SU-DHL-6 (cell line): Measurements from ENCODE around the gene CTTN.
"Not testable (repeated sequence)": the region's sequence is repeated elsewhere in the genome, so short reads cannot be mapped to it uniquely, and the experiment has no call there.

ENCODE experiments used
- H2AFZ ChIP-seq: fragments of 200-600 bp; sonication (generic); 2 replicates; pipeline ENCODE4 v1.6.1; 2014; ENCODE audit warnings: low read depth, mild to moderate bottlenecking, moderate library complexity, mixed read lengths, antibody characterized with exemption, low read length; ENCODE audit not compliant: severe bottlenecking
- H3F3A ChIP-seq: fragments of 200-600 bp; shearing (Covaris generic); 2 replicates; pipeline ENCODE4 v1.6.0; 2016; ENCODE audit warnings: antibody characterized with exemption, mild to moderate bottlenecking; ENCODE audit not compliant: insufficient read depth
- H3K27ac ChIP-seq: fragments of 200-600 bp; sonication (generic); 2 replicates; pipeline ENCODE4 v1.5.1; 2016; ENCODE audit warnings: low read depth, mild to moderate bottlenecking, low read length, moderate library complexity, mixed read lengths
- H3K27me3 ChIP-seq: fragments of 200-600 bp; sonication (generic), shearing (Covaris generic); 2 replicates; pipeline ENCODE4 v1.6.0; 2014; ENCODE audit warnings: mild to moderate bottlenecking, low read length
- H3K36me3 ChIP-seq: fragments of 200-600 bp; sonication (generic); 2 replicates; pipeline ENCODE4 v1.6.1; 2014; ENCODE audit warnings: mild to moderate bottlenecking, low read length, mixed read lengths
- H3K4me2 ChIP-seq: fragments of 300-600, 200-600 bp; shearing (Covaris generic), sonication (generic); 2 replicates; pipeline ENCODE4 v1.6.0; 2014; ENCODE audit warnings: low read length, low read depth, mild to moderate bottlenecking; ENCODE audit not compliant: poor library complexity, severe bottlenecking
- H3K4me3 ChIP-seq: fragments of 200-600 bp; sonication (generic); 2 replicates; pipeline ENCODE4 v1.5.1; 2014; ENCODE audit warnings: antibody characterized with exemption, low read length, mild to moderate bottlenecking, mixed read lengths; ENCODE audit not compliant: insufficient read depth, poor library complexity, severe bottlenecking
- H3K79me2 ChIP-seq: fragments of 200-600 bp; sonication (generic); 2 replicates; pipeline ENCODE4 v1.6.1; 2014; ENCODE audit warnings: mild to moderate bottlenecking, low read length, moderate library complexity; ENCODE audit not compliant: insufficient read depth
- H3K9ac ChIP-seq: fragments of 200-600 bp; sonication (generic); 2 replicates; pipeline ENCODE4 v1.7.0; 2014; ENCODE audit warnings: mild to moderate bottlenecking, low read length
- H3K9me2 ChIP-seq: fragments of 200-600 bp; sonication (generic); replicated peaks from 2 replicates; pipeline ENCODE4 v1.6.1; 2014; ENCODE audit warnings: low read length; ENCODE audit not compliant: insufficient read depth
- H3K9me3 ChIP-seq: fragments of 200-600 bp; sonication (generic); 2 replicates; pipeline ENCODE4 v1.6.1; 2014; ENCODE audit warnings: low read length, mixed read lengths; ENCODE audit not compliant: insufficient read depth
- H4K20me1 ChIP-seq: fragments of 200-600 bp; sonication (generic); 2 replicates; pipeline ENCODE4 v1.6.1; 2014; ENCODE audit warnings: low read depth, mild to moderate bottlenecking, antibody characterized with exemption, low read length, moderate library complexity, mixed read lengths
- CTCF ChIP-seq: fragments of 200-600 bp; sonication (generic); IDR thresholded peaks from one replicate; pipeline ENCODE4 v1.5.1; 2017; ENCODE audit warnings: antibody characterized with exemption, mild to moderate bottlenecking, low read length, moderate library complexity; ENCODE audit not compliant: insufficient read depth, poor library complexity, severe bottlenecking
- EZH2phosphoT487 ChIP-seq: fragments of 200-600 bp; sonication (generic), shearing (Covaris generic); conservative IDR thresholded peaks from 2 replicates; pipeline ENCODE4 v1.6.1; 2018; ENCODE audit warnings: mild to moderate bottlenecking, antibody characterized with exemption, low read length, moderate library complexity, mixed read lengths

Gene CTTN

GRCh38 chr11:70454197-70454767, 56.0 kb downstream of the CTTN start:
- Histone ChIP-seq H3K4me3 (no peak overlapping the region), H3K27ac (no peak overlapping the region), H3K79me2 (no peaks in the 10 kb centered on the region), H3K9ac (no peak overlapping the region), H4K20me1 (no peaks in the 10 kb centered on the region), H3F3A (no peaks in the 10 kb centered on the region), H3K36me3 (no peaks in the 10 kb centered on the region), H3K4me2 (no peak overlapping the region), H3K9me2 (no peaks in the 10 kb centered on the region), H2AFZ (no peak overlapping the region), H3K9me3 (peaks cover 9% of the 10 kb centered on the region), H3K27me3 (no peaks in the 10 kb centered on the region)
- TF ChIP-seq EZH2phosphoT487 = no peak
- TF ChIP-seq CTCF = no peak

DNA sequence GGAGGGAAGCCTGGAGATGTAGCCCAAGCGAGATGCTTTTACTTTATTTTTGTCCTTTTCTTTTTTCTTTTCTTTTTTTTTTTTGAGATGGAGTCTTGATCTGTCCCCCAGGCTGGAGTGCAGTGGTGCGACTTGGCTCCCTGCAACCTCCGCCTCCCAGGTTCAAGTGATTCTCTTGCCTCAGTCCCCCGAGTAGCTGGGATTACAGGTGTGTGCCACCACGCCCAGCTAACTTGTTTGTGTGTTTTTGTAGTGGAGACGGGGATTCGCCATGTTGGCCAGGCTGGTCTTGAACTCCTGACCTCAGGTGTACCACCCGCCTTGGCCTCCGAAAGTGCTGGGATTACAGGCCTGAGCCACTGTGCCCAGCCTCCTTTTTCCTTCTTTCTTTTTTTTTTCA, 56.5 kb downstream of the CTTN start:
- not testable (repeated sequence) for H3K9ac ChIP-seq

GRCh38 chr11:70455354-70455753, 57.0 kb downstream of the CTTN start:
- no peak overlapping the region for H3K4me2 ChIP-seq
- TF ChIP-seq EZH2phosphoT487 = no peak
- TF ChIP-seq CTCF = no peak
- no peaks in the 10 kb centered on the region for H3K27me3 ChIP-seq
- H3K9me2 ChIP-seq = no peaks in the 10 kb centered on the region
- no peaks in the 10 kb centered on the region for H3K36me3 ChIP-seq
- no peak overlapping the region for H3K27ac ChIP-seq
- H2AFZ ChIP-seq = no peak overlapping the region
- H3F3A ChIP-seq = no peaks in the 10 kb centered on the region
- H3K9ac ChIP-seq = no peak overlapping the region
- H3K79me2 ChIP-seq = no peaks in the 10 kb centered on the region
- H3K4me3 ChIP-seq = no peak overlapping the region
- no peaks in the 10 kb centered on the region for H3K9me3 ChIP-seq
- no peaks in the 10 kb centered on the region for H4K20me1 ChIP-seq

More for the DNA sequence above, 56.5 kb downstream of the CTTN start:
- H3K79me2 ChIP-seq, H3K9me2 ChIP-seq, H3K4me3 ChIP-seq, H3K27ac ChIP-seq, H3F3A ChIP-seq, H3K9me3 ChIP-seq, H3K27me3 ChIP-seq, H3K36me3 ChIP-seq, H4K20me1 ChIP-seq, H2AFZ ChIP-seq, H3K4me2 ChIP-seq: not testable (repeated sequence)

GRCh38 chr11:70456921-70457532, 58.7 kb downstream of the CTTN start:
- Histone ChIP-seq H3K9ac (no peak overlapping the region), H2AFZ (no peak overlapping the region), H3K36me3 (no peaks in the 10 kb centered on the region), H3F3A (no peaks in the 10 kb centered on the region), H3K9me3 (no peaks in the 10 kb centered on the region), H3K27ac (no peak overlapping the region), H3K4me2 (no peak overlapping the region), H3K9me2 (no peaks in the 10 kb centered on the region), H3K4me3 (no peak overlapping the region), H4K20me1 (no peaks in the 10 kb centered on the region), H3K27me3 (no peaks in the 10 kb centered on the region), H3K79me2 (no peaks in the 10 kb centered on the region)
- TF ChIP-seq EZH2phosphoT487 (no peak), CTCF (no peak)
